Posterior cingulate gyrus (tissue), 11 donors: Measurements from ENCODE around the gene DNAJC17.

Experiments
- DNase-seq, 10 donors: peaks; one replicate each; pipeline versions ENCODE4 v3.0.0 to v3.0.0-alpha.2; 2020 to 2021; ENCODE audit warnings: mixed read lengths in 3 of 10
- intact Hi-C: fragments of 100-400 bp; cut with DNase I; formaldehyde crosslinking; loops from one replicate; pipeline ENCODE4 v1.15.1; 2023

The DNAJC17 gene

DNA sequence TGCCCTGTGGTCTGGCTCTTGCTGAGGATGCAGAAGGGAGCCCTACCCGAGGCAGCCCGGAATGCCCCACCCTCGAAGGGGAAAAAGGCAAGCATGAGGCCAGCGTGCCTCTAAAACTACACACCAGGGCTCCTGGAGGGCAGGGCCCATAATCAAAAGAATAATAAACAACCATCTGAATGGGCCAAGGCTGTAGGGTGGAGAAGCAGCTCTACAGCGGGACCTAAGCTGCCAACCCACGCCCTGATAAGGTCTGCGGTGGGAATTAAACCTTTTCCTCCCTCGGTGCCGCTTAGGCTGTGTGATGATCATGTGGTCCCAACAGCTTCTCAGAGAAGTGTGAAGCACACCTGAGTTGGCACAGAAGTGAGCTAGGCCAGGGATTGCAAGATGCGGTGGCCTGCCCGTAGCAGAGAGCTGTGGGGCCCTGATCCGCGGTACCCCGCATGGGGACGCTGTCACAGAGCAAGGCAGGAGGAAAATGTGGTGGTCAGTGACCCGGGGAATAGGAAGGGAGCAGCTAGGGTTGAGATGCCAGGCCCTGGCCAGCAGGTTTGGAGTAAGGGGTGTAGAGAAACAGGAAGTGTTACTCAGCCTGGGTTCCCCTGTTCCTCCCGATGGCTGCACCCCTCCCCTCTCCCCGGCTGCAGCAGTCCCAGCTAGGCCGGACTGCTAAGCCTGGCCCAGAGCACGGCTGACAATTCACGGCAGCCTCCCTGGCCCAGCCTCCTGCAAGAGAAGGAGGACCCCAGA is 38.6 kb downstream of the DNAJC17 start:
- DNase-seq = no peak
- intact Hi-C loops = no loop called here

GRCh38 chr15:40767838-40768500 is 39.3 kb downstream of the DNAJC17 start:
- intact Hi-C loops = no loop called here
- DNase-seq = peak in 1 of 10 donors; percentile 62

DNA sequence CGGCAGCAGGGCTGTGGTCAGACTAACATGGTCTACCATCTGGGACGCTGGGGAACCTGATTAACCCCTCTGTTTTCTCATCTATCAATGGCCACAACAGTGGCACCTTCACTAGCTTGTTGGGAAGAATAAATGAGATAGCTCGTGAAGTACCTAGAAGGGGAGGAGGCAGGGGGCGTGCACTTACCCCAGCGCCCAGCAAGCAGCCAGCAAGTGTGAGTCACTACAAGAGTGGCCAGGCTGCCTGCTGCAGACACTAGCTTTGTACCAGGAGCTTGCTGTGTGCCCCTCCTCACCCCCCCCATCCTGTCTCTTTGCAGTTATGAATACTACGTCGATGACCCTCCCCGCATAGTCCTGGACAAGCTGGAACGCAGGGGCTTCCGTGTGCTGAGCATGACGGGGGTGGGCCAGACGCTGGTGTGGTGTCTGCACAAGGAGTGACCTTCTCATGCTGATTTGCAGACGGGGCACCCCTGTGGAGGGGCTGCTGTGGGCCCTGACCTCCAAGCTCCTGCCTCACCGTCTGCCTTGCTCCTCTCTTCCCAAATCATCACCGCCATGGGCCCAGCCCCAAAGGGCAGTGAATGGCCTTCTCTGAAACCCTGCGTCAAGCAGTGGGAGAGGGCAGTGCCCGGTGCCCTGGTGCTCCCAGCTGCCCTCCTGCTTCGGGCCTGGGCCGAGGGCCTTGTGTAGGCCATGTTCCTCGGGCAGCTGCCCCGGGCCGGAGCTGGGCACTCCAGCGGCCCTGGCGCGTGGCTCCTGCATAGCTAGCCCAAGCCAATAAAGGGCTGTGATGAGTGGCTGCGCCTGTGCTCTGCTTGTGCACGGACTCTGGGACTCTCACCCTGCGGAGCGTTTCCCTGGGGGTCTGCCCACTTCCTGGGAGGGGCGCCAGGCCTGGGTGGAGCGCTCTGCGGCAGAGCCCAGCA is 40.1 kb downstream of the DNAJC17 start:
- DNase-seq = peak in 2 of 10 donors; percentile 58 to 68
- intact Hi-C loops = no loop called here

GRCh38 chr15:40766194-40766815 is 41.0 kb downstream of the DNAJC17 start:
- intact Hi-C loops = no loop called here
- no peak for DNase-seq

GRCh38 chr15:40764629-40765103 is 42.6 kb downstream of the DNAJC17 start:
- intact Hi-C loops = no loop called here
- peak in 1 of 10 donors; percentile 62 for DNase-seq

DNA sequence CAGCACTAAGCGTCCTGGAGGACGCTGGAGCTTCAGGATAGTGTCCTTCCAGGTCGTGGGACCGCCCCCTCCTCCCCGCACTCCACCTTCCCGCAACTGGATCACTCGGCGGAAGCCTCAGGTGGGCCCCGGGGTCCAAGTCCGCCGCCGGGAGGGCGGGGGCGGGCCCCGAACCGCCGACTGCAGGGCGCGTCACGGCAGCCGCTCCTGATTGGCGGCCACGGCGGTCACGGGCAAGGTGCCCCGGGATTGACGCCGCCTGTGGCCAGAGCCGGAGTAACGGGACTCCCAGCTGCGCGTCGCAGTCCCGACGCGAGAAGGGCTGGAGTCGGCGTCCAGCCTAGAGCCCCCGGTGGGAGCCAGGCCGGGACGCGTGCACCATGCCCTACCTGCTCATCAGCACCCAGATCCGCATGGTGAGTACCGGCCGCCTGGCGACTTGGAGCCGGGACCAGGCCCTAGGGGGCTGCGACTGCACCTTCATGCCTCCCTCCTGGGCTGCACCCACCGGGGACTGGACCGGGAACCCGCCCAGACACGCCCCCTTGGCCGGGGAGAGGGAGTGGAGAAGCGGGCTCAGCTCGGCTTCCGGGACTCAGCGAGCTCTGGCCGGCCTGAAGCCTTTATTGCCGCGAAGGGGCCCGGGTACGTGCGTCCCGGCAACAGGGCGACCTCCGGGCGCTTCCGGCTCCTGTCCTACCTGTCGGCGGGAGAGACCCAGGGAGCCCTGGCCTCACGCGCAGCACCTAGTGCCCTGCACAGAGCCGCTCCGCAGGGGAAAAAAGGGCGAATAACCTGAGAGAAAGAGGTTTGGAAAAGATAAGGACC is 43.3 kb downstream of the DNAJC17 start, which contains the start of gene GCHFR:
Gene GCHFR (plus strand): TSS at position 268 of the 828 bp plus-strand sequence. CDS start 113 bp downstream, at position 381.
- peak in 8 of 10 donors; percentile 35 to 94 (median 64) for DNase-seq
- intact Hi-C loops = no loop called here

DNA sequence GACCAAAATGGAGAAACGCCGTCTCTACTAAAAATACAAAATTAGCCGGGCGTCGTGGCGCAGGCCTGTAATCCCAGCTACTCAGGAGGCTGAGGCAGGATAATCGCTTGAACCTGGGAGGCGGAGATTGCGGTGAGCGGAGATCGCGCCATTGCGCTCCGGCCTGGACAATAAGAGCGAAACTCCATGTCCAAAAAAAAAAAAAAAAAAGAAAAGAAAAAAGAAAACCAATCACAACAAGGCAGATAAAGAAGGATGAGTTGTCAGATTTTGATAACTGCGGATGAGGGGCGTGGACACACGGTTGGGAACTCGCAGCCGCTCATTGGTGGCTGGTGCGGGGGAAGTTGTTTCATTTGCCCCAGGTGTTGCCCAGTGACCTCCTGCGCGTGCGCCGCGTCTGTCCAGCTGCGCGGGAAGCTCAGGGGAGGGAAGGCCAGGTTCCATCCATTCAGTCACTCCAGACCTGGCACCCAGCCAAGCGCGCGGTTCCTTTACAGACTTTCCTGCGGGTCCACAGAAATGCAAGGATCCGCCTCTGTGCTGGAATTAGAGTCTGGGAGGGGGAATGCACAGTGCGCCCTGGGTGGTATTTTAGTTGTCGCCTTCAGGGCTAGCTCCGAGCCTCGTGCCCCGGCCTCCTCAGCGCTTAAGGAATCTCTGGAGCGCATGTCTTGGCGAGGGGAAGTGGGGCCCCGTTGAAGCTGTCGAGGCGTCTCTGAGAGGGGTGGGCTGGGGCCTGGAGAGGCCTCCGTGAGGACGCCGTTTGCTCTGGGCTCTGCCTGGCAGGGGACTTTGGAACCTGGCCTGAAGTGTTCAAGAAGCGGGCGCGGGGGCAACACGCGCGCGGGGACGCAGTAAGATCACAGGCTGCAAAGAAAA is 44.1 kb downstream of the DNAJC17 start:
- peak in 5 of 10 donors; percentile 38 to 90 (median 85) for DNase-seq
- intact Hi-C loops = no loop called here

GRCh38 chr15:40759961-40760360 is 47.3 kb downstream of the DNAJC17 start:
- intact Hi-C loops = loop anchor here (10.0 kb wide), 1 partner anchor 195 kb away; the partner anchor contains the start of genes CCDC32 and RPUSD2
- DNase-seq = peak in 1 of 10 donors; percentile 3

DNA sequence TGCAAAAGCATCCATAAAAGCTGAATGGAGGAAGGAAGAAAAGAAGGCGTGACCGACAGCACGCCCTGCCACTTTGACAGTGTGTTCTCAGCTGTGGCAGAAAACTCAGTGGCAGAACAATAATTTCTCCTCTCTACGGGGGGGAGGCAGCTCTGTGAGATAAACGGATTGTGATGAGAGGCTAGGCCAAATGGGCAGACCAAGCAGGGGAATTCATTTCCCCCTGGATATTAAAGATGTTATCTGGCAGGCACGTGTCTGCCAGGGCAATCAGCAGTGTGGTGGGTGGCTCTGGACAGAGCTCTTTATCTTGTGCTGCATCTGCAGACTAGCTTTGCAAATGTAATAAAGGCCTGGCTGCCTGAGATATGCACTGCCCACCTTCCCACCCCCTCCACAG is 50.3 kb downstream of the DNAJC17 start:
- DNase-seq = peak in 2 of 10 donors; percentile 1 to 5
- intact Hi-C loops = loop anchor here (10.0 kb wide), 1 partner anchor 192 kb away; the partner anchor contains the start of genes CCDC32 and RPUSD2

DNA sequence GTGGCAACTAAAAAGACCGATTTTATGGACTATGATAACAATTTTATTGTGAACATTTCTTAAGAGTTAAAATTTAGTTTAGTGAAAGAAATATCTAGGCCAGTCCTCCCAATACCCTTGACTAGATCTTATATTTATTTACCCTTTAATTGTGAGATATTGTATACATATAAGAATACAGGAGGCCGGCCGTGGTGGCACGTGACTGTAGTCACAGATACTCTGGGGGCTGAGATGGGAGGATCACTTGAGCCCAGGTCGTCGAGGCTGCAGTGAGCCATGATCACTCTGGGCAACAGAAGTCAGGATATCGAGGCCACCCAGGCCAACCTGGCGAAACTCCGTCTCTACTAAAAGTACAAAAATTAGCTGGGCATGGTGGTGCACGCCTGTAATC is 51.5 kb downstream of the DNAJC17 start:
- peak in 1 of 10 donors; percentile 43 for DNase-seq
- intact Hi-C loops = loop anchor here (1.0 to 10.0 kb wide), 2 partner anchors 51 to 191 kb away; partner anchors contain the start of genes CCDC32, DNAJC17, RPUSD2 and ZFYVE19

GRCh38 chr15:40754883-40755811 is 52.1 kb downstream of the DNAJC17 start, which contains the start of gene RMDN3:
RMDN3 (minus strand) TSS chr15:40755254; CDS start chr15:40754783, 471 bp downstream.
- intact Hi-C loops = loop anchor here (1.0 to 10.0 kb wide), 2 partner anchors 52 to 190 kb away; partner anchors contain the start of genes CCDC32, DNAJC17, RPUSD2 and ZFYVE19
- peak; percentile 81 to 99 (median 90) for DNase-seq

DNA sequence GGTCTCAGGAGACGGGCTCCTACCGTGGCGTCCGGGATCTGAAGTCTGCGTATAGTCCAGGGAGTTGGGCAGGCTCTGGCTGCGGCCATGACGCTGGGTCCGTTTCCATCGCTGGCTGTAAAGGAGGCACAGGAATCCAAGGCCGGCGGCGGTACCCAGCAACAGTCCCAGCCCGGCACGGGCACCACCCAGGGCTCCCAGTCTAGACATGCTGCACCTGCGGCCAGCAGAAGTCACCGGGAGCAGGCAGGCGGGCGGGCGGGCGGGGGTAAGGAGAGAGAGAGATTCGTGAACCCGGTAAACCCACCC is 52.7 kb downstream of the DNAJC17 start:
- DNase-seq = peak in 3 of 10 donors; percentile 28 to 86 (median 82)
- intact Hi-C loops = loop anchor here (10.0 kb wide), 1 partner anchor 190 kb away; the partner anchor contains the start of genes CCDC32 and RPUSD2

GRCh38 chr15:40751745-40752144 is 55.5 kb downstream of the DNAJC17 start:
- peak in 2 of 10 donors; percentile 89 to 91 for DNase-seq

DNA sequence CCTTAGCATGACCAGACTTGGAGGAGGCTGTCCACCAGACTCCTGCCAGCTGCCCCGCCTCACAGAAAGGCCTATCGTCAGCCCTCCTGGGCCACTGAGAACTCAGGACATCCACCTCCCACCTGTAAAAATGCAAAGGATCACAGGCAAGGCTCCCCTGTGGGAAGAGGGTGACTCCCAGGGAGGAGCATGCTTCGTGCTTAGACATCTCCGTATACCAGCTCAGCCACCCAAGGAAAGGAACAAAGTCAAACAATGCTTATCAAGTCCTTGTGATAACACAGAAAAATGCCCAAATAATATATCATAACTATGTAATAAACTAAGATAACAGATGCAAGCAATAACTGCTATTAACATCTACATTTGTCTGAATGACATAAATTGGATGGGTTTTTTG is 56.4 kb downstream of the DNAJC17 start:
- intact Hi-C loops = loop anchor here (10.0 kb wide), 1 partner anchor 186 kb away; the partner anchor contains the start of genes CCDC32 and RPUSD2
- DNase-seq = peak in 1 of 10 donors; percentile 49

More at GRCh38 chr15:40751745-40752144, 55.5 kb downstream of the DNAJC17 start:
- intact Hi-C loops = loop anchor here (2.0 to 10.0 kb wide), 2 partner anchors 141 to 187 kb away; partner anchors contain the start of genes CCDC32 and RPUSD2

GRCh38 chr15:40749151-40749630 is 58.1 kb downstream of the DNAJC17 start:
- intact Hi-C loops = no loop called here
- peak in 1 of 10 donors; percentile 36 for DNase-seq
